T-helper 1 cell treated with Interleukin-12 subunit alpha and Interleukin-12 subunit beta and Interleukin-4 antibody, amounts not matched to agents 30 ng/mL and 1 ng/mL, for 36 hours (primary cell): ENCODE results near the gene TSSK2. TPM values are rescaled to one million over a fixed set of nuclear protein-coding genes. Genes with fewer than 3 reads are reported as not detected.

Source experiments
- intact Hi-C: fragments of 100-400 bp; cut with micrococcal nuclease; formaldehyde crosslinking; loops from one replicate; pipeline ENCODE4 v1.15.1; 2024
- total RNA-seq: library from RNA; stranded (reverse); gene quantifications from 2 replicates; pipeline ENCODE4 v1.2.3, GENCODE V29; 2022

Gene TSSK2
- total RNA-seq, 1 donor from 2014 or later: not detected

DNA sequence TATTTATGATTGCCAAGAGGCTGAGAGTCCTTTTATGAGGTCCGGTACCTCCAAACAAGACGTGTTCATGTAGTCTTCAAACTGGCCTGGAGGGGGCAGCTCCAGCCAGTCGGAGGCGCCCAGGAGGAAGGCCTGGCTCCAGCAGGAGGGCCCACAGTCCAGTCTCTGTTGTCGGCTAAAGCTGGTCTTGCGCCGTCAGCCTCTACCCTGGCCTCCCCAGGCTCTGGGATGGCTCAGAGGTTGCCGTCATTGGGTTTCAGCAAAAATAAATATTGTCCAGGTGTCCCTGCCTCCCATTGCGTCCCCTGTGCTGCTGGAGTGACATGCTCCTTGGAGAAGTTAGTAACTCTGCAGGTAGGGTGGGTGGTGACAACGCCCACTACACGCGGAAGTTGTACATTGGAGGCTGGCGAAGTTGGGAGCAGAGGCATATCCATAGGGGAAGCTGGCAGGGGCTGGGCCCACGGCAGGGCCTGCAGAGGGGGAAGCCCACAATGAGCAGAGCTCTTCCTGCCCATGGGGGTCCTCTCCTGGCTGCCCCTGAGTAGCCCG lies 48.5 kb downstream of the TSSK2 start:
- intact Hi-C loops: loop anchor here (1.0 to 2.0 kb wide), 6 partner anchors 35 to 451 kb away; partner anchors contain the start of genes C22orf39, CLTCL1, ESS2 and MRPL40

- intact Hi-C loops: no loop called here
Measured at GRCh38 chr22:19180234-19180633, 49.1 kb downstream of the TSSK2 start.

- intact Hi-C loops: no loop called here
Measured at GRCh38 chr22:19180740-19181410, 49.8 kb downstream of the TSSK2 start.

GRCh38 chr22:19181786-19182471 lies 50.8 kb downstream of the TSSK2 start:
- intact Hi-C loops: no loop called here

Other genes starting within 250 kb of the TSSK2 start
- gene DGCR6, start 225.0 kb upstream of the TSSK2 start, total RNA-seq: 0.71 and 0.81 TPM in 2 replicates
- 0.34 and 0.69 TPM in 2 replicates for gene PRODH, start 195.0 kb upstream of the TSSK2 start, total RNA-seq
- gene DGCR2, start 8.9 kb upstream of the TSSK2 start, total RNA-seq: 33.9 and 36.3 TPM in 2 replicates
- gene ESS2, start 13.3 kb downstream of the TSSK2 start, total RNA-seq: 19.9 and 22.0 TPM in 2 replicates
- gene GSC2, start 19.0 kb downstream of the TSSK2 start, total RNA-seq: not detected in 2 replicates
- 29.2 and 32.0 TPM in 2 replicates for gene SLC25A1, start 47.4 kb downstream of the TSSK2 start, total RNA-seq
- 0.66 and 1.1 TPM in 2 replicates for gene CLTCL1, start 160.4 kb downstream of the TSSK2 start, total RNA-seq